ENCODE measurements around the gene GOLIM4. TPM values are rescaled to one million over a fixed set of nuclear protein-coding genes. Genes with fewer than 3 reads are reported as not detected.

The GOLIM4 gene
- total RNA-seq, 4 donors from 2014 or later, result 16.0 to 21.3 (median 20.2) TPM

DNA sequence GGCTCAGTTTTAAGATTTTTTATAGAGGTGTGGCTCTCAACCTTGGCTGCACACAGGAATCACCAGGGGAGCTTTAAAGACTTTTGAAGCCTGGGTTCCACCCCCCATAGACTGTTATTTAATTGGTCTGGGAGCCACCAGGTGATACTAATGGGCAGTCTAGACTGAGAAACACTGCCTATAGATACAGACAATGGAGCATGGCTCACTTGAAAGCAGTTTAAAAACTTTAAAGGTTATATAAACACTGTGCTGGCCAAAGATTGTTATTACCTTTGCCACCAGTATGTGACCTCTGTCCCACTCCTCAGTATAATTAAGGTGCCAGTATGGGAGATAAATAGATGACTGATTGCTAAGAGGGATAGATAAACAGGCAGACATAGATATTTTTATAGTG lies 3.8 kb downstream of the GOLIM4 start:
- no peak overlapping the region for H3K27ac ChIP-seq
- TF ChIP-seq EP300 (IDR thresholded peaks at IDR 0.05), result no peak
- TF ChIP-seq, protein P1, sequence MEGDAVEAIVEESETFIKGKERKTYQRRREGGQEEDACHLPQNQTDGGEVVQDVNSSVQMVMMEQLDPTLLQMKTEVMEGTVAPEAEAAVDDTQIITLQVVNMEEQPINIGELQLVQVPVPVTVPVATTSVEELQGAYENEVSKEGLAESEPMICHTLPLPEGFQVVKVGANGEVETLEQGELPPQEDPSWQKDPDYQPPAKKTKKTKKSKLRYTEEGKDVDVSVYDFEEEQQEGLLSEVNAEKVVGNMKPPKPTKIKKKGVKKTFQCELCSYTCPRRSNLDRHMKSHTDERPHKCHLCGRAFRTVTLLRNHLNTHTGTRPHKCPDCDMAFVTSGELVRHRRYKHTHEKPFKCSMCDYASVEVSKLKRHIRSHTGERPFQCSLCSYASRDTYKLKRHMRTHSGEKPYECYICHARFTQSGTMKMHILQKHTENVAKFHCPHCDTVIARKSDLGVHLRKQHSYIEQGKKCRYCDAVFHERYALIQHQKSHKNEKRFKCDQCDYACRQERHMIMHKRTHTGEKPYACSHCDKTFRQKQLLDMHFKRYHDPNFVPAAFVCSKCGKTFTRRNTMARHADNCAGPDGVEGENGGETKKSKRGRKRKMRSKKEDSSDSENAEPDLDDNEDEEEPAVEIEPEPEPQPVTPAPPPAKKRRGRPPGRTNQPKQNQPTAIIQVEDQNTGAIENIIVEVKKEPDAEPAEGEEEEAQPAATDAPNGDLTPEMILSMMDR (IDR thresholded peaks at IDR 0.05), result no peak
- TF ChIP-seq POLR2A (IDR thresholded peaks at IDR 0.05), result no peak
- no peak for TF ChIP-seq POLR2AphosphoS5 (IDR thresholded peaks at IDR 0.05)

DNA sequence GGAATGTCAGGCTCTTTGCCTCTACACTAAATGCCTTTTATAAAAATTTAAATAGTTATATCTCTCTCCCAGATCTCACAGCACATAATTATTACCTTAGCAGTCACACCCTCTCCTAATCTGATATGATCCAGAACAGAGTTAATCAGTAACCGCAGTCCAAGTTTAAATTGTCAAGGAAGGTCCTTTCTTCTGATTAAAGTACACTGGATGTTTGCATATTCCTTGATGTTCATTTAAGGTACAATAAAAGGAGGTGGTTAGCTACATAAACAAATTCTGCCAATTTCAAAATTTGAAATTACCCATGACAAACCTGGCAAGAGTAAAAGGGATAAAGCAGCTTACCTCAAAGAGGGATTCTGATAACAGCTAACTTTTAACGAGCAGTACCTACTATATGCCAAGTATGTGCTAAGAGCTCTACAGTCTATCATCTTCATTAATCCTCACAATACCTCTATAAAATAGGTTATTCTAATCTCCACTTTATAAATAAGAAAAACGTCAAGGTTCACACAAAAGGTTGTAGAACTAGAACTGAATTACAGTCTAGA lies 4.3 kb downstream of the GOLIM4 start:
- Histone ChIP-seq H3K4me3 (no peak overlapping the region), H3K36me3 (no peaks in the 10 kb centered on the region), H3K9me3 (no peaks in the 10 kb centered on the region), H3K27me3 (no peaks in the 10 kb centered on the region), H3K4me1 (peaks cover 50% of the 10 kb centered on the region), H3K27ac (no peak overlapping the region)
- no peak for DNase-seq (ENCODE audit: low spot score in 2 of 2)
- 59% methylated on average over 3 of the region's 3 CpGs for WGBS
- TF ChIP-seq POLR2AphosphoS5 (IDR thresholded peaks at IDR 0.05) (no peak), POLR2A (IDR thresholded peaks at IDR 0.05) (no peak), EP300 (IDR thresholded peaks at IDR 0.05) (no peak)
- TF ChIP-seq, protein P1 (IDR thresholded peaks at IDR 0.05), result no peak

More for the DNA sequence above, 3.8 kb downstream of the GOLIM4 start:
- no peak for DNase-seq (ENCODE audit: low spot score in 2 of 2)
- Histone ChIP-seq H3K9me3 (no peaks in the 10 kb centered on the region), H3K4me1 (peaks cover 55% of the 10 kb centered on the region), H3K36me3 (no peaks in the 10 kb centered on the region), H3K4me3 (no peak overlapping the region), H3K27me3 (no peaks in the 10 kb centered on the region)

DNA sequence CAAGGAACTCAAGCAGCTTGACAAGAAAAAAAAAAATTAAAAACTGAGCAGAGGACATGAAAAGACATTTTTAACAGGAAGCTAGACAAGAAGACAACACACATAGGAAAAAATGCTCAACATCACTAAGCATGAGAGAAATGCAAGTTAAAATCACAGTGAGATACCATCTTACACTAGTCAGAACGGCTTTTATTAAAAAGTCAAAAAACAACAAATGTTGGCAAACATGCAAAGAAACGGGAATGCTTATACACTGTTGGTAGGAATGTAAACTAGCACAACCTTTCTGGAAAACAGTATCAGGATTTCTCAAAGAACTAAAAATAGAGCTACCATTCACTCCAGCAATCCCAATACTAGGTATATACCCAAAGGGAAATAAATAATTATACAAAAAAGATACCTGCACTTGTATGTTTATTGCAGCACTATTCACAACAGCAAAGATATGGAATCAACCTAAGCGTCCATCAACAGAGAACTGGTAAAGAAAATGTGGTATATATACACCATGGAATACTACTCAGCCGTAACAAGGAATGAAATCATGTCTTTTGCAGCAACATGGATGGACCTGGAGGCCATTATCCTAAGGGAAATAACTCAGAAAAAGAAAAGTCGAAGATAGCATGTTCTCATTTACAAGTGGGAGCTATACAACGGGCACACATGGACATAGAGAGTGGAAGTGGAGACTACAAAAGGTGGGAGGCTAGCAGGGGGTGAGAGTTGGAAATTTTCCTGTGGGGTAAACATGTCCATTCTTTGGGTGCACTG lies 5.2 kb downstream of the GOLIM4 start:
- Histone ChIP-seq H3K27me3 (no peaks in the 10 kb centered on the region), H3K9me3 (no peaks in the 10 kb centered on the region), H3K36me3 (no peaks in the 10 kb centered on the region), H3K4me1 (peaks cover 50% of the 10 kb centered on the region), H3K27ac (no peak overlapping the region), H3K4me3 (no peak overlapping the region)
- 71% methylated on average over 6 of the region's 6 CpGs for WGBS
- DNase-seq (ENCODE audit: low spot score in 2 of 2), result no peak
- TF ChIP-seq POLR2A (IDR thresholded peaks at IDR 0.05), result no peak
- TF ChIP-seq EP300 (IDR thresholded peaks at IDR 0.05), result no peak
- TF ChIP-seq POLR2AphosphoS5 (IDR thresholded peaks at IDR 0.05), result no peak
- TF ChIP-seq, protein P1 (IDR thresholded peaks at IDR 0.05), result no peak

DNA sequence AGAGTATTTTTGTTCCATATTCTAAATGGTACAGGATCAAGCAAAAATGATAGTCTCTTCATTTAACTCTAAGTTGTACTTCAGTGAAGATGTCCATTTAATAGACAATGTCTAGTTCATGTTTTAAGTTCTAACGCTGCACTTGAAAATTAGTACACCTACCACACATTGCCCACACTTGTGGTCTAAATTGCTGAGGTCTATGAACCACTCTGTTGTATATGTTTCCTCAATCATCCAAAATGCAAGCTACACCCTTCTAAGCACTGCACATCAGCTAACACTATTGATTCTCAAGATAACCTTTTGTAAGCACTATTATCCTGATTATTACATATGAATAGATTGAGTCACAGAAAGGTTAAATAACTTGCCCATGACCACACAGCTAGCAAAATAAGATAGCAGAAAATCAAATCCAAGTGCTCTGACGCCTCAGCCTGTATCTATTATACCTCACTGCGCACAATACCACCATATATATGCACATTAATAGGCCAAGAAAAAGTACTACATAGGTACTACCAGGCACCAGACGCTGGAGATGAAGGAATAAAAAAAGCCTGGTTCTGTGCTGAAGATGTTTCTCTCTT lies 6.4 kb downstream of the GOLIM4 start:
- Histone ChIP-seq H3K27ac (no peak overlapping the region), H3K4me3 (no peak overlapping the region), H3K27me3 (no peaks in the 10 kb centered on the region), H3K4me1 (peaks cover 45% of the 10 kb centered on the region), H3K9me3 (no peaks in the 10 kb centered on the region), H3K36me3 (no peaks in the 10 kb centered on the region)
- DNase-seq (ENCODE audit: low spot score in 2 of 2), result no peak
- 91% methylated on average over 4 of the region's 4 CpGs for WGBS
- no peak for TF ChIP-seq POLR2A (IDR thresholded peaks at IDR 0.05)
- TF ChIP-seq POLR2AphosphoS5 (IDR thresholded peaks at IDR 0.05), result no peak
- TF ChIP-seq, protein P1 (IDR thresholded peaks at IDR 0.05), result no peak
- no peak for TF ChIP-seq EP300 (IDR thresholded peaks at IDR 0.05)

- H3K27me3 ChIP-seq, result no peaks in the 10 kb centered on the region
- H3K4me3 ChIP-seq, result no peak overlapping the region
- TF ChIP-seq, protein P1 (IDR thresholded peaks at IDR 0.05), result peak in 1 of 2 donors; percentile 15
- TF ChIP-seq POLR2AphosphoS5 (IDR thresholded peaks at IDR 0.05), result no peak
- H3K4me1 ChIP-seq, result peaks cover 34% of the 10 kb centered on the region
- H3K9me3 ChIP-seq, result no peaks in the 10 kb centered on the region
- 74% methylated on average over 3 of the region's 3 CpGs for WGBS
- no peak overlapping the region for H3K27ac ChIP-seq
- H3K36me3 ChIP-seq, result no peaks in the 10 kb centered on the region
- DNase-seq (ENCODE audit: low spot score in 2 of 2), result no peak
Measured at GRCh38 chr3:168088106-168088720, 7.5 kb downstream of the GOLIM4 start.
